Subcutaneous abdominal adipose tissue (tissue), 5 donors: Measurements from ENCODE around the gene KCNK7.
A peak's percentile ranks its signal among the peaks of the same experiment; 100 is the strongest.

Experiments used
- H3K27ac ChIP-seq: one replicate; pipeline ENCODE4 v1.7.0; 2013; ENCODE audit warnings: low read depth, mild to moderate bottlenecking, inconsistent platforms, low read length, moderate library complexity
- H3K27me3 ChIP-seq, 5 donors: one replicate each; pipeline ENCODE4 v1.7.0; 2013; ENCODE audit warnings: low read length in 5 of 5, inconsistent platforms in 1 of 5; ENCODE audit not compliant: control insufficient read depth in 5 of 5, insufficient read depth in 4 of 5
- H3K36me3 ChIP-seq, 5 donors: one replicate each; pipeline ENCODE4 v1.7.0; 2013; ENCODE audit warnings: low read length in 5 of 5; ENCODE audit not compliant: control insufficient read depth in 5 of 5, insufficient read depth in 5 of 5
- H3K4me1 ChIP-seq, 5 donors: one replicate each; pipeline ENCODE4 v1.7.0; 2013; ENCODE audit warnings: low read length in 5 of 5, mild to moderate bottlenecking in 3 of 5, moderate library complexity in 1 of 5; ENCODE audit not compliant: control insufficient read depth in 5 of 5, insufficient read depth in 5 of 5
- H3K4me3 ChIP-seq, 5 donors: one replicate each; pipeline ENCODE4 v1.7.0; 2013; ENCODE audit warnings: low read length in 5 of 5, low read depth in 1 of 5
- H3K9ac ChIP-seq, 5 donors: one replicate each; pipeline ENCODE4 v1.7.0; 2013; ENCODE audit warnings: low read length in 5 of 5, mild to moderate bottlenecking in 4 of 5, moderate library complexity in 3 of 5
- H3K9me3 ChIP-seq, 5 donors: one replicate each; pipeline ENCODE4 v1.7.0; 2013; ENCODE audit warnings: low read length in 5 of 5; ENCODE audit not compliant: control insufficient read depth in 5 of 5
- donor health status: healthy.
- donor health status: healthy.
- donor health status: healthy.
- donor health status: healthy.
- donor health status: healthy.

The KCNK7 gene

DNA sequence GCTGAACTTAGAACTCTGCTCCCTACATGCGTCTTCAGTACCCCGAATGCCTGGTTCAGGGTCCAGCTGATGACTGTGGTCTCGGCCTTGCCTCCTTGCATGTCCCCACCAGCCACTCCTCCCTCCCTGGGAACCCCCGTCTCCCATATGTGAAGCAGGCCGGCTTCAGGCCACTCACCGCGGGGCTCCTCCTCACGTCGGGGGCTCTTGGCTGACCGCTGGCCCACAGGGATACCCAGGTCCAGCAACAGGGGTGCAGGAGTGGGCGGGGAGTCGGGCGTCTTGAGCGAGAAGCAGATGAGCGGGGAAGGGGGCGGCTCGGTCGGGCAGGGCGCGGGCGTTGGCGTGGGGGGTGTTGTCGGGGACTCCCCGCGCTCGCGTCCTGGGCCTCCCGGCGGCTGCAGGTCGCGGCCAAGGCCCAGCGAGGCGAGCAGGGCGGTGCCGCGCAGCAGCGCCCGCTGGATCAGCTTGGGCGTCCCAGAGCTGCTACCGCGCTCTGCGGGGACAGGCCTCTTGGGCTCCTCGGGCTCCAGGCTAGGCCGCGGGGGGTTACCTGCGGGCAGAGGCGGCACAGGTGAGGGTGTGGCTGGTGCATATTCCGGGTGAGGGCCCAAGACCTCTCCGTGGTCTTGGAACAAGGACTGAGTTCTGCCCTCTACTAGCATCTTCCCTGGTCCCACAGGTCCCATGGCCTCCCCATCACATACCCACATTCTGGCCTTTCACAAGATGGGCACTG is 3.8 kb upstream of the KCNK7 start:
- peaks cover 0 to 13% (median 11%) of the 10 kb centered on the region in 5 donors for H3K4me1 ChIP-seq
- no peak overlapping the region for H3K4me3 ChIP-seq
- no peaks in the 10 kb centered on the region for H3K27me3 ChIP-seq
- H3K36me3 ChIP-seq: peaks cover 0 to 71% (median 48%) of the 10 kb centered on the region in 5 donors
- no peak overlapping the region for H3K27ac ChIP-seq
- H3K9me3 ChIP-seq: no peaks in the 10 kb centered on the region
- no peak overlapping the region for H3K9ac ChIP-seq

DNA sequence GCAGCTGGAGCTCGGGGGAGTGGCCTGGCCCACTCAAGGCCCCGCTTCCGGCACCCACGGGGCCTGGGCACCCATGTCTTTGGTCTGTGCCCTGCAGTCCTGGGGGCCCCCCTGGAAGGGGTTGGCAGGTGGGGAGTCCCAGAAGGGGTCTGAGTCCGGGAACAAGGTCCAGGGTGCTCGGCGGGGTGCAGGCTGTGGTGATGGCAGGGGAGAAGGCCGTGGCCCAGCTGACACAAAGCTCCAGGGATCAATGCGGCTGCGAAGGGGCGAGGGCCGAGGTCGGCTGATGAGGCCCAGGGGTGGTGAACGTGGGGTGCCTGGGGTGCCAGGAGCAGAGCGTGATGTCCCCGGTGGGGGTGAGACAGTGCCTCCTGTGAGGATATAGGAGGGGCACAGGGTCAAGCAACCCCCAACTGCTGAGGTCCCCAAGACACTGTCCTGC is 2.7 kb upstream of the KCNK7 start:
- H3K4me3 ChIP-seq: no peak overlapping the region
- no peak overlapping the region for H3K9ac ChIP-seq
- no peaks in the 10 kb centered on the region for H3K9me3 ChIP-seq
- no peak overlapping the region for H3K27ac ChIP-seq
- peaks cover 0 to 24% (median 20%) of the 10 kb centered on the region in 5 donors for H3K4me1 ChIP-seq
- H3K36me3 ChIP-seq: peaks cover 0 to 64% (median 40%) of the 10 kb centered on the region in 5 donors
- H3K27me3 ChIP-seq: no peaks in the 10 kb centered on the region

DNA sequence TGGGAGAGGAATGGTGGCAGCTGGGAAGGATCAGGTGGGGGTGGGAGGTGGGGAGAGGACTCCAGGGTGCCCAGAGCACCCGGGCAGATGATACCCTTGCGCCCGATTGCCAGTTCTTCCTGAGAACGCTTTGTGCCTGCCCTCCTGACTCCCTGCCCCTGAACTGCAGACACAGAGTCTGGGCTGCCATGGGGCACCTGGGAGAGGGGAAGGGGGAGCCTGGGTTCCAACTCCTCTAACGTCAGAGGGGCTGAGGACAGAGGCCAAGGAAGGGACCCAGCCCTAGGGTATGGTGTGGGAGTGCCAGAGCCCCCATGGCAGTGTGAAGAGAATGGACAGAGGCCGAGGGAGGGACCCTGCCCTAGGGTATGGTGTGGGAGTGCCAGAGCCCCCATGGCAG is 920 bp upstream of the KCNK7 start:
- Histone ChIP-seq H3K27me3 (no peaks in the 10 kb centered on the region), H3K9ac (no peak overlapping the region), H3K9me3 (no peaks in the 10 kb centered on the region), H3K4me1 (peaks cover 0 to 26% (median 22%) of the 10 kb centered on the region in 5 donors), H3K4me3 (no peak overlapping the region), H3K27ac (no peak overlapping the region), H3K36me3 (peaks cover 0 to 67% (median 46%) of the 10 kb centered on the region in 5 donors)

DNA sequence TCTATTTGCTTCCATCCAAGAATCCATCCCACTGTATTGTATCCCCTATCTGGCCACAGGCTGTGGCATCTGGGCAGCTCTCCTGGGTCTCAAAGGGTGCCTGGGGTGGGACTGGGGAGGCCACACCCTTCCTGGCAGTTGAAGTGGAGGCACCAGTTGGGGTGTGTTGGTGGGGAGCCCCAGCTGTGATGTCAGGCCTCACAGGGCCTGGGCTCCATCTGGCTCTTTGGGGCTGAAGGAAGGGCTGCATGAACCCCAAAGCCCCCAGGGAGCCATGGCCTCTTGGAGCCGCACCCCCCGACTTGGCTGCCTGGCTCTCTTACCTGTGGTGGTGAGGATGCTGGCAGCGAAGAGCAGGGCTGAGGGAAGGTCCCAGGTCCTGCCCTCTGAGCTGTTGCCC is 469 bp downstream of the KCNK7 start:
- Histone ChIP-seq H3K9me3 (no peaks in the 10 kb centered on the region), H3K4me3 (peak overlapping the region in 2 of 5 donors; percentile 4 to 13), H3K27me3 (no peaks in the 10 kb centered on the region), H3K27ac (no peak overlapping the region), H3K9ac (peak overlapping the region in 3 of 5 donors; percentile 23 to 53 (median 49)), H3K36me3 (peaks cover 0 to 65% (median 40%) of the 10 kb centered on the region in 5 donors), H3K4me1 (peaks cover 0 to 27% (median 23%) of the 10 kb centered on the region in 5 donors)

DNA sequence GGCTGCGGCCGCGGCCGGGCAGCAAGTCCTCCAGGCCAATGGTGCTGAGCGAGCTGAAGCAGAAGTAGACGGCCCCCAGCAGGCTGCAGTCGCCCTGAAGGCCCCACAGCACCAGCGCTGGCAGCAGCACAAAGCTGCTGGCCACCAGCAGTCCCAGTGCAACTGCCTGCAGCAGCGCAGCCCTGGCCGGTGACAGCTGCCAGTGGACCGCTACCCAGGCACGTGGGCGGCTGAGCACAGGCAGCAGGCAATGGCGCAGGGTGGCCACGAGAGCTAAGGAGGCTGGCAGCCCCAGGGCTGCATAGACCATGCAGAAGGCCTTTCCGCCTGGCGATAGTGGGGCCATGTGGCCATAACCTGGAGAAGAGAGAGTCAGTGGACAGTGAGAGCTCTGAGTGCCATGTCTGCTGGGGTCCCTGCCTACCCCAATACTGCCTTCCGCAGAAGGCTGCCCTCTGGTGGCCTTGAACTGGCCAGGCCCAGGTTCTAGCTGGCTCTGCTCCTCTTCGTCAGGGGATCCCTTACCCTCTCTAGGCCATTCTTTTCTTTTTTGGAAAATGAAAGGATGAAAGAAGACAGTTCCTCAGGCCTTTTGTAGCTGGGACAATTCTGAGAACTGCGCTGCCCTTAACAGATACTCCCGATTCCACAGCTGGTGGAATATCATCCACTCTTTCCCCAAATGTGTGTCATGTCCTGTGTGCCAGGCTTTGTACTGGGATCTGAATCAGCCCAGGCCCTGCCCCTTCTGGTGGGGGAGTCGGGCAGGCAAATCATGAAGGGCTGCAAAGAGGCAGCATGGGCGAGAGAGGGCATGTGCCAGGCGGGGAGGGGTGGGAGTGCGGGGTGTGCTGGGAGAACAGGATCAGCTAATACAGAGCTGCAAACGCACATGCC is 1.8 kb downstream of the KCNK7 start:
- Histone ChIP-seq H3K4me3 (peak overlapping the region in 1 of 5 donors; percentile 38), H3K27me3 (no peaks in the 10 kb centered on the region), H3K9ac (peak overlapping the region in 1 of 5 donors; percentile 10), H3K4me1 (peaks cover 0 to 32% (median 24%) of the 10 kb centered on the region in 5 donors), H3K36me3 (peaks cover 0 to 55% (median 37%) of the 10 kb centered on the region in 5 donors), H3K27ac (no peak overlapping the region), H3K9me3 (no peaks in the 10 kb centered on the region)

DNA sequence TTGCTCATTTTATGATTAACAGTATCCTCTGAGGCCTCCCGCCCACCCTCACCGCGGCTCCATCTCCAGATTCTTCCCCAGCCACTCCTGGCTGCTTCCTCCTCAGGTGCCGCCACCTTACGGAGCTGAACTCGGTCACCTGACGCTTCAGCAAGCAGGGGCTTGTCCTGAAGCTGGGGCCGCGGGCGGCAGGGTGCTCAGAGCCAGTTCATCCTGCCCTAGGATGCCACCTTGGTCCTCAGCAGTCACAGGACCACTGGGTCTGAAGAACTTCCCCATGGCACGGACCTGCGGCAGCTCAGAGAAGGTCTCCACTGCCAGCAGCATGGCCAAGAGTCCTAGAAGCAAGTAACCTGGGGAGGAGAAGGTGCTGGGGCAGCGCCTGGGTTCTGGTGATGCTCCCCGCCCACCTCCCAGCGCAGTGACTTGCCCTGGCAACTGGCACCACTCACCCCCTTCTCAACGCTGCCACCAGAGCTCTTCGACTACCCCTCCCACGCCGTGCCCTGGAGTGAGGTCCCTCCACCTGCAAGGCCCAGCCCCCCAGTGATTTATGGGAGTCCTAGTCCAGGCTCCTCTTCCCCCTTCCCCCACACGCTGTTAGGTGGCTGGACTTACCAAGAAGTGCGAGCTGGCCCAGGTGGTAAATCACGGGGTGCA is 2.6 kb downstream of the KCNK7 start:
- H3K4me3 ChIP-seq: no peak overlapping the region
- peaks cover 0 to 48% (median 30%) of the 10 kb centered on the region in 5 donors for H3K36me3 ChIP-seq
- no peaks in the 10 kb centered on the region for H3K9me3 ChIP-seq
- peaks cover 0 to 40% (median 32%) of the 10 kb centered on the region in 5 donors for H3K4me1 ChIP-seq
- H3K27ac ChIP-seq: no peak overlapping the region
- H3K27me3 ChIP-seq: no peaks in the 10 kb centered on the region
- H3K9ac ChIP-seq: no peak overlapping the region

DNA sequence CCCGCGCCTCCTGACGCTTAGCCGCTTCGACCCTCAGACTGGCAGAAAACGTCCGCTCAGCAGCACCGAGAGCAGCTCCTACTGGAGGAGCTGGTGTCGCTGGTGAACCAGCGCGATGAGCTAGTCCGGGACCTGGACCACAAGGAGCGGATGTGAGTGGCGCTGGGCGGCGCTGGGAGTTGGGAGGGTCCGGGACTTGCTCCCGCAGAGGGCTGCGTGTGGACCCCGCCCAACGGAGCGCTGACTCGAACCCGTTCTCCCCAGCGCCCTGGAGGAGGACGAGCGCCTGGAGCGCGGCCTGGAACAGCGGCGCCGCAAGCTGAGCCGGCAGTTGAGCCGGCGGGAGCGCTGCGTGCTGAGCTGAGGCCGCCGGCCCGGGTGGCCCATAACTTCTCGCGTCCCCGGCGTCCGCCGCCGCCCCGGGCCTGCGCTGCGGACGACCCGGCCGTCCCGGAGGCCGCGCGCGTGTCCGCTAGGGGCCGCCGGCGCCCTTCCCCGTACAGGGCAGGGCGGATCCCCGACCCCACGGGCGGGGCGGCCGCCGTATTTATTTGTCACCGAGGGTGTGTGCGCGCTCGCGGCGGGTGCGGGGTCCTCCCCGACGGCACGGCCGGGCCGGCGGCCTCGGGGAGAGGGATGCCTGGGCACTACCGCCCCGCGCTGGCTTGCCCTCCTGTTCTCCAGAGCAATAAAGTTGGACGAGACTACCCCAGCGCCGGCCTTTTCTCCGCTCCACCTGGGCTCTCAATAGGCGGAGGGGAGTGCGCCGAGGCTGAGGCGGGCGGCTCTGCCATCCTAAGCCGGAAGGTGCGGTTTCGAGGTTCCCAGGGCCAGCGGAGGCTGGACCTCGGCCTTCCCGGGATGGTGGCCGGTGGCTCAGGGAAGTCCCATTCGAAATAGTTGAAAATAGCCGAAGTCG is 3.4 kb downstream of the KCNK7 start:
- peaks cover 5 to 47% (median 40%) of the 10 kb centered on the region in 5 donors for H3K4me1 ChIP-seq
- no peaks in the 10 kb centered on the region for H3K27me3 ChIP-seq
- peaks cover 0 to 40% (median 22%) of the 10 kb centered on the region in 5 donors for H3K36me3 ChIP-seq
- no peak overlapping the region for H3K9ac ChIP-seq
- no peak overlapping the region for H3K27ac ChIP-seq
- no peak overlapping the region for H3K4me3 ChIP-seq
- H3K9me3 ChIP-seq: no peaks in the 10 kb centered on the region

DNA sequence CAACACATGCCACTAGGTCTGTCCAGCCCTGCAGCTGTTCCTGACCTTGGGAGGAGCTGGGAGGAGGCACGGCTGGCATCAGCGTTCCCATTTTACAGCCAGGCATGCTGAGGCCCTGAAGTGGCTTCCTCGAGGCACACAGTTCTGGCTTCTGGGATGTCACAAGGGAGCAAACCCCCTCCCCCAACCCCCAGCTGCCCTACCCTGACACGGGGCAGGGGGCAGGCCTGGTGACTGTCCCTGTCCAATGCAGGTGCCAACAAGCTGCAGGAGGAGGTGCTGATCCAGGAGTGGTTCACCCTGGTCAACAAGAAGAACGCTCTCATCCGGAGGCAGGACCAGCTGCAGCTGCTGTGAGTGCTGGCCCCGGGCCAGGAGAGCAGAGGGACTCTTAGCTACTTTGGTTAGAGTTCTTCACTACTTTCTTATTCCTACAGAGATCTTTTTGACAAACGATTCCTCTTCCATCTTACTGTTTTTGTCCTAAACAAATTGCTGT is 5.3 kb downstream of the KCNK7 start:
- Histone ChIP-seq H3K27ac (no peak overlapping the region), H3K9me3 (no peaks in the 10 kb centered on the region), H3K27me3 (no peaks in the 10 kb centered on the region), H3K9ac (peak overlapping the region in 1 of 5 donors; percentile 20), H3K36me3 (peaks cover 0 to 45% (median 34%) of the 10 kb centered on the region in 5 donors), H3K4me3 (no peak overlapping the region), H3K4me1 (peaks cover 5 to 57% (median 44%) of the 10 kb centered on the region in 5 donors)
